ENCODE results near the gene ATP2B2.

Gene ATP2B2

GRCh38 chr3:10469441-10470119 lies 35.8 kb downstream of the ATP2B2 start:
- DNase-seq (ENCODE audit: low read depth): no peak

GRCh38 chr3:10468613-10469354 lies 36.6 kb downstream of the ATP2B2 start:
- no peak for DNase-seq (ENCODE audit: low read depth)

DNA sequence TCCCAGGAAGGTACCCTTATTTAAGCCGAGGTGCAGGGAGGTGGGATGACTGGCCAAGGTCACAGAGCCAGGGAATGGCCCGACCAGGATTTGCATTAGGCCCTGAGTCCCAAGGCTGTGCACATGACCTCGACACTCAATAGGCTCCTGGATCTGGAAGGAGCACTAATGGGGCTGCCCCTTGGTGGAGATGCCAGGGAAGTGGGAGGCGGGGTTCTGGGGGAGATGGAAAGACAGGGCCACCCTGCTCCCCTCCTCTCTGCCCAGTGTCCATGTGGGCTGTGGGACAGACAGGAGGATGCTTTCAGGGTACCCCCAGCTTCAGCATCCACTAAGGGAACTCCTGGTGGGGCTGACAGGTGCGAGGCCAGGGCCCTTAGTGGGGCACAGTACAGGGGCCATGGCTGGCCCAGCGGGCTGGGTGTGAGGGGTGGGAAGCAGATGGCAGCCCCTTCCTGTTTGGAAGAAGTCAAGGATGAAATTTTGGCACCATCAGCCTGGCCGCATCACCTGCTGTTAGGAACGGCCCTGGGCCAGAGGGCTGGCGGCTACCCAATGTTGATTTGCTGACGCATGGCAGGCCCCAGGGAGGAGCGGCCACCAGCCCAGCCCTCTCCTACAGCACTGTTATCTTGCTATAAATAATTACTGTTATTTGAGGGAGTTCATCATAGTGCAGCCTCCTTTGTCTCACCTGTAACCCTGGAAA lies 37.3 kb downstream of the ATP2B2 start:
- no peak for DNase-seq (ENCODE audit: low read depth)

- DNase-seq (ENCODE audit: low read depth): no peak
Observed at GRCh38 chr3:10467204-10467603, 38.2 kb downstream of the ATP2B2 start.

DNA sequence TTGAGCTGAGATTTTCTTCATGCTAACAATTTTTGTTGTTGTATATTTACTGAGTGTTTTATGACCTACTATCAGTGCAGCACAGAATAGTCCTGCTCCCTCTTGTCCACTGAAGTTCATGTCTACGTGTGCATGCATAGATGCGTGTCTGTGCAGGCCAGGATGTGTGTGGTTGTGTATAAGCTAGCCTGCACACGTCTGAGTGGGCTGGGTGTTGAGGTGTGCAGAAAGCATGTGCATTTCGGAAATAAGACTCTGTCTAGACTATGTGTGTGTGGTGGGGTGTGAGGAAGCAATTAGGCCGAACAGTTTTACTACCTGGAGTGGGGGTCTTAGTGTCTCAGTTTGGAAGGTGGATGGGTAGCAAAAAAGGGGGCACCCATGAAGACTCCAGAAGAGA lies 39.2 kb downstream of the ATP2B2 start:
- DNase-seq (ENCODE audit: low read depth): no peak

- DNase-seq (ENCODE audit: low read depth): no peak
Observed at GRCh38 chr3:10465161-10465560, 40.2 kb downstream of the ATP2B2 start.

GRCh38 chr3:10463533-10464434 lies 41.6 kb downstream of the ATP2B2 start:
- DNase-seq (ENCODE audit: low read depth): no peak

DNA sequence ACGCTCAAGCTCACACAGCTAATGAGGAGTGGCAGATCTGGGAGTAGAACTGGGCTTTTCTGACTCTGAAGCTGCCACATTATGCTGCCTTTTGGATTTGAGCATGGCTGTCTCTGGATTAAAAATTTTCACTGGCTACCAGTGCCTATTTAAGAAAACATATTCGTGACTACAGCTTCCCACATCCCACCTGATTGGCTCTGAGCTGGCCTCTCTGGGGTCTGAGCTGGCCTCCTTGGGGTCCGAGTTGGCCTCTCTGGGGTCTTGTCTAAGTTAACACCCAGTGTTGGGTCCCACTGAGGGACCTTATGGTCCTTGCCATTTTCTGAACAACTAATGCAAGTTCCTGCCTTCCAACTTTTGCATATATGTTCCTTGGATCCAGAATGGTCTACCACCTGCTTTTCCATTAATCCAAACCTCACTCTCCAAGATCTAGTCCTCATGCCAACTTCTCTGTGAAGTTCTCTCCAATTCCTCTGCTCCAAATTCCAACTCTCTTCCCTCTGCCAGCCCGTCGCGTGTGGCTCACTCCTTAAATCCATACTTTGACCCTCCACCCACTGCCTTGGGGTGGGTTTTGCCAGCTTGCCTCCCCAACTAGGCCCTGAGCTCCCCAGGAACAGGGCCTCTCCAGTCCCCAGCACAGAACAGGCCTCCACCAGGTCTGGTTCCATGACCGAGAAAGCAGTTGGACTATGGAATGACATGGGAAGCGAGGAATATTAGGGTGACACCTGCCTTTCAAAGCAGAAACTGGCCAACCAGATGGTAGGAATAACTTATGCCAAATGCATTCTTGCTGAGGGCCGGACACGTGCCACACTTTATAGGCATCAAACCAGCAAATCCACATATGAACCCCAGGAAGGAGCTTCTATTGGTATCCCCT lies 42.5 kb downstream of the ATP2B2 start:
- DNase-seq (ENCODE audit: low read depth): no peak

GRCh38 chr3:10460951-10461545 lies 44.3 kb downstream of the ATP2B2 start:
- no peak for DNase-seq (ENCODE audit: low read depth)

GRCh38 chr3:10459954-10460754 lies 45.2 kb downstream of the ATP2B2 start:
- DNase-seq (ENCODE audit: low read depth): peak; percentile 42

- DNase-seq (ENCODE audit: low read depth): no peak
Observed at GRCh38 chr3:10457560-10457959, 47.8 kb downstream of the ATP2B2 start.

GRCh38 chr3:10456981-10457380 lies 48.4 kb downstream of the ATP2B2 start:
- no peak for DNase-seq (ENCODE audit: low read depth)

DNA sequence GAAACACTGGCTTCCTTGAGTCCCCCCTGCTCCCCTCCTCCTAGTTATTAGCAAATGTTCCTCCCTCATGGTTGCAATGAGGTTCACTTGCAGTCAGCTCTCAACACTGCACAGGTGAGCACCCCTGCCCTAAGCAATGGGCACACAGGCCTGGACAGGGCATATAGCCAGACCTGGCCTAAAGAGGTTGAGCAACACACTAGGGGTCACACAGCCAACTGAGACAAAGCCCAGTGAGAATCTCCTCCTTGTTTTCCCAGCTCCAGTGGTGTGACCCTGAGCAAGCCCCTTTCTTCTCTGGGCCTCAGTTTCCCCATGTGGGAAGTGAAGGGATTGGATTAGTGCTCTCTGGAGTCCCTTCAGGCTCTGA lies 49.9 kb downstream of the ATP2B2 start:
- DNase-seq (ENCODE audit: low read depth): no peak

- DNase-seq (ENCODE audit: low read depth): no peak
Observed at GRCh38 chr3:10454907-10455544, 50.4 kb downstream of the ATP2B2 start.

DNA sequence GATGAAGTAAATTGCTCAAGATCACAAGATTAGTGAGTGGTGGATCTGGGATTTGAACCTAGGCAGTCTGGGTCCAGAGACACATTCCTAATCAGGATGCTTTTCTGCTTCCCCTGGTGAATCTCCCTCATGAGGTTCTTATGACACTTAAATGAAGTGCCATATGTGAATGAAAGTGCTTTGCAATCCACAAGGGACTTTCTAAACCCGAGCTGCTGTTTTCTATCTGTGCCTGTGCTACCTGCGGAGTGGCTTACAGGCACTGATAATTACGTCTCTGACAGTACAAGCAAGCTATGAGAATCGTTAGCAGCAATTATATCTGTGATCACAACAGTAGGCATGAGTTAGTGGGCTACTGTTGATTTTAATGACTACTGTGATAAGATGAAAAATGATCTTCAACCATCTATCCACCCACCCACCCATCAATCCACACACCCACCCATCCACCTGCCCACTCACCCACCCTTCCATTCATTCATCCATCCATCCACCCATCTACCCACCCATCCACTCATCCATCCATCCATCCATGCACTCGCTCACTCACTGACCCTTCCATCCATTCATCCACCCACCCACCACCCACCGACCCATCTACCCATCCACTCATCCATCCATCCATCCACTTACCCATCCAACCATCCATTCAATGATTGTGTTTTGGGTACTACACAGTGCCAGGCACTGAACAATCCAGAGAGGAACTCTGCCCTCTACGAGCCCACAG lies 51.8 kb downstream of the ATP2B2 start:
- DNase-seq (ENCODE audit: low read depth): no peak

GRCh38 chr3:10450494-10451440 lies 54.6 kb downstream of the ATP2B2 start:
- DNase-seq (ENCODE audit: low read depth): no peak

- no peak for DNase-seq (ENCODE audit: low read depth)
Observed at GRCh38 chr3:10449436-10449835, 56.0 kb downstream of the ATP2B2 start.
